GM23338 (cell line): Measurements from ENCODE around the gene PWWP3B. TPM values are rescaled to one million over a fixed set of nuclear protein-coding genes. Genes with fewer than 3 reads are reported as not detected.

Experiments used
- ATAC-seq: fragments of 200-7000 bp; cut with Tn5 transposase; 3 replicates; pipeline ENCODE4 v1.9.1; 2020
- DNase-seq: peaks from one replicate; pipeline ENCODE4 v3.0.0-alpha.2; 2015; ENCODE audit warnings: low spot score
- H2AFZ ChIP-seq: fragments of 200-600 bp; sonication (generic); 2 replicates; pipeline ENCODE4 v1.8.0; 2016; ENCODE audit warnings: antibody characterized with exemption, mild to moderate bottlenecking, moderate library complexity
- H3F3A ChIP-seq: fragments of 200-600 bp; sonication (generic); replicated peaks from 2 replicates; pipeline ENCODE4 v1.8.0; 2017; ENCODE audit warnings: antibody characterized with exemption, mixed run types, low read depth
- H3K27ac ChIP-seq: fragments of 200-600 bp; sonication (generic); 2 replicates; pipeline ENCODE4 v1.6.1; 2016; ENCODE audit warnings: low read depth
- H3K27me3 ChIP-seq: fragments of 200-600 bp; sonication (generic); 2 replicates; pipeline ENCODE4 v1.8.0; 2016; ENCODE audit warnings: mild to moderate bottlenecking, mixed run types, moderate library complexity; ENCODE audit not compliant: insufficient read depth
- H3K36me3 ChIP-seq: fragments of 200-600 bp; sonication (generic); 2 replicates; pipeline ENCODE4 v1.8.0; 2016; ENCODE audit warnings: mild to moderate bottlenecking; ENCODE audit not compliant: insufficient read depth
- H3K4me1 ChIP-seq: fragments of 200-600 bp; sonication (generic); 2 replicates; pipeline ENCODE4 v1.8.0; 2016; ENCODE audit warnings: mild to moderate bottlenecking, moderate library complexity; ENCODE audit not compliant: insufficient read depth
- H3K4me2 ChIP-seq: fragments of 200-600 bp; sonication (generic); 2 replicates; pipeline ENCODE4 v1.7.1; 2017; ENCODE audit warnings: mixed run types
- H3K4me3 ChIP-seq: fragments of 200-600 bp; sonication (generic); 2 replicates; pipeline ENCODE4 v1.6.1; 2016; ENCODE audit warnings: mixed run types
- H3K79me2 ChIP-seq: fragments of 200-600 bp; sonication (generic); replicated peaks from 2 replicates; pipeline ENCODE4 v1.8.0; 2017; ENCODE audit warnings: mild to moderate bottlenecking; ENCODE audit not compliant: insufficient read depth
- H3K9me2 ChIP-seq: fragments of 200-600 bp; sonication (generic); 2 replicates; pipeline ENCODE4 v1.8.0; 2017; ENCODE audit not compliant: insufficient read depth
- H4K20me1 ChIP-seq: fragments of 200-600 bp; sonication (generic); replicated peaks from 2 replicates; pipeline ENCODE4 v1.8.0; 2017; ENCODE audit warnings: mild to moderate bottlenecking; ENCODE audit not compliant: insufficient read depth
- H3K27ac Mint-ChIP-seq: 2 replicates; pipeline ENCODE4 v1.8.0; 2020; ENCODE audit warnings: inconsistent platforms, mild to moderate bottlenecking, moderate library complexity, mixed read lengths
- H3K27me3 Mint-ChIP-seq: 3 replicates; pipeline ENCODE4 v1.8.0; 2022; ENCODE audit warnings: low read depth, mild to moderate bottlenecking, moderate library complexity, mixed read lengths, inconsistent platforms; ENCODE audit not compliant: insufficient read depth, poor library complexity
- H3K36me3 Mint-ChIP-seq: 3 replicates; pipeline ENCODE4 v1.8.0; 2021; ENCODE audit warnings: low read depth, mild to moderate bottlenecking, inconsistent platforms, moderate library complexity, mixed read lengths
- H3K4me1 Mint-ChIP-seq: 3 replicates; pipeline ENCODE4 v1.8.0; 2020; ENCODE audit warnings: mild to moderate bottlenecking, inconsistent platforms, mixed read lengths
- H3K4me3 Mint-ChIP-seq: 3 replicates; pipeline ENCODE4 v1.8.0; 2021; ENCODE audit warnings: moderate library complexity, mild to moderate bottlenecking, inconsistent platforms, mixed read lengths
- H3K9me3 Mint-ChIP-seq: 3 replicates; pipeline ENCODE4 v1.8.0; 2020; ENCODE audit warnings: moderate library complexity, mild to moderate bottlenecking, inconsistent platforms, mixed read lengths
- CREB1 ChIP-seq: fragments of 250-450 bp; sonication (Bioruptor Pico); IDR thresholded peaks from 2 replicates; pipeline ENCODE4 v1.5.0; 2020; ENCODE audit warnings: low read depth, mild to moderate bottlenecking, moderate library complexity
- CTCF ChIP-seq, 2 experiments: fragments of 200-600 bp in 1 of 2; sonication (generic) in 1 of 2; conservative IDR thresholded peaks; 2 replicates each; pipeline versions ENCODE4 v1.5.1 to v1.6.1; 2016 to 2017; ENCODE audit warnings: antibody characterized with exemption in 2 of 2, low read depth in 2 of 2, mild to moderate bottlenecking in 2 of 2, moderate library complexity in 1 of 2
- ETS1 ChIP-seq: IDR thresholded peaks from 2 replicates; pipeline ENCODE4 v1.6.1; 2016; ENCODE audit warnings: antibody characterized with exemption
- EZH2 ChIP-seq: fragments of 200-600 bp; sonication (generic); IDR thresholded peaks from one replicate; pipeline ENCODE4 v1.8.0; 2017; ENCODE audit warnings: antibody characterized with exemption, mild to moderate bottlenecking, low read depth; ENCODE audit not compliant: unreplicated experiment
- EZH2phosphoT487 ChIP-seq: fragments of 200-600 bp; sonication (generic); IDR thresholded peaks from one replicate; pipeline ENCODE4 v1.8.1; 2018; ENCODE audit warnings: antibody characterized with exemption; ENCODE audit not compliant: unreplicated experiment
- JUNB ChIP-seq: IDR thresholded peaks from one replicate; pipeline ENCODE4 v1.6.1; 2016; ENCODE audit warnings: antibody characterized with exemption; ENCODE audit not compliant: unreplicated experiment
- NANOG ChIP-seq: IDR thresholded peaks from 2 replicates; pipeline ENCODE4 v1.6.1; 2016; ENCODE audit warnings: antibody characterized with exemption, borderline replicate concordance
- POLR2AphosphoS5 ChIP-seq: IDR thresholded peaks from 2 replicates; pipeline ENCODE4 v1.6.1; 2016; ENCODE audit warnings: antibody characterized with exemption, low read depth
- REST ChIP-seq: IDR thresholded peaks from one replicate; pipeline ENCODE4 v1.6.1; 2018; ENCODE audit warnings: antibody characterized with exemption; ENCODE audit not compliant: unreplicated experiment
- STAT1 ChIP-seq: IDR thresholded peaks from one replicate; pipeline ENCODE4 v1.6.1; 2016; ENCODE audit warnings: antibody characterized with exemption; ENCODE audit not compliant: unreplicated experiment
- ZNF114 ChIP-seq: fragments of 250-450 bp; sonication (Bioruptor Pico); IDR thresholded peaks from 2 replicates; pipeline ENCODE4 v1.5.0; 2020; ENCODE audit warnings: mild to moderate bottlenecking, moderate library complexity
- ZNF331 ChIP-seq: fragments of 250-450 bp; sonication (Bioruptor Pico); IDR thresholded peaks from 2 replicates; pipeline ENCODE4 v1.5.0; 2020; ENCODE audit warnings: low read depth, mild to moderate bottlenecking, moderate library complexity
- polyA plus RNA-seq: library from polyadenylated mRNA; unstranded; fragments of >200 nt; fragmentation: Nextera tagmentation; extraction: Ambion mirVana; gene quantifications from 2 replicates; pipeline ENCODE4 v1.2.1, GENCODE V29; 2016
- total RNA-seq: library from RNA; depleted of rRNA; stranded (reverse); fragments of >200 nt; shearing (Covaris generic); gene quantifications from 2 replicates; pipeline ENCODE4 v1.2.3, GENCODE V29; 2014

Gene PWWP3B
- total and polyA plus RNA-seq, 2 experiments from 2014 or later: 0.84 to 1.1 TPM

GRCh38 chrX:106201502-106202178, 33.5 kb downstream of the PWWP3B start:
- 0 out of 2 replicates have a peak overlapping the region, but pooled peaks have one; percentile 30 for H3K4me3 ChIP-seq
- peaks cover 6% of the 10 kb centered on the region for H3K36me3 Mint-ChIP-seq
- peak; percentile 76 for ATAC-seq
- peaks cover 47% of the 10 kb centered on the region for H3K9me3 Mint-ChIP-seq
- H4K20me1 ChIP-seq: no peaks in the 10 kb centered on the region
- H3K4me3 Mint-ChIP-seq: no peak overlapping the region
- no peak for TF ChIP-seq EZH2
- no peak for TF ChIP-seq POLR2AphosphoS5
- no peak for TF ChIP-seq NANOG
- no peak for TF ChIP-seq ETS1
- 0 out of 4 replicates have a peak, but pooled peaks have one; percentile 8 to 13 for TF ChIP-seq CTCF (conservative IDR thresholded peaks at IDR 0.05; ENCODE audit: low read depth in 2 of 2)
- no peak for TF ChIP-seq CREB1 (CRISPR knock-in tag)
- no peak for TF ChIP-seq JUNB
- TF ChIP-seq ZNF331 (CRISPR knock-in tag): no peak
- no peak for TF ChIP-seq EZH2phosphoT487
- no peaks in the 10 kb centered on the region for H3K9me2 ChIP-seq
- no peaks in the 10 kb centered on the region for H3F3A ChIP-seq
- no peak overlapping the region for H3K27ac ChIP-seq
- no peaks in the 10 kb centered on the region for H3K79me2 ChIP-seq
- H3K27ac Mint-ChIP-seq: no peak overlapping the region
- no peaks in the 10 kb centered on the region for H3K27me3 ChIP-seq
- peak overlapping the region; percentile 83; the same call in 1 of the 2 replicates for H2AFZ ChIP-seq
- peak; percentile 64 for DNase-seq
- no peak overlapping the region; the same call in 1 of the 2 replicates for H3K4me2 ChIP-seq
- no peaks in the 10 kb centered on the region; the same call in 2 of the 3 replicates for H3K4me1 Mint-ChIP-seq
- H3K4me1 ChIP-seq: peaks cover 10% of the 10 kb centered on the region
- no peaks in the 10 kb centered on the region for H3K27me3 Mint-ChIP-seq
- H3K36me3 ChIP-seq: no peaks in the 10 kb centered on the region

- no peak overlapping the region for H2AFZ ChIP-seq
- H3K9me2 ChIP-seq: no peaks in the 10 kb centered on the region
- peaks cover 10% of the 10 kb centered on the region for H3K4me1 ChIP-seq
- DNase-seq (no peak), ATAC-seq (no peak)
- H4K20me1 ChIP-seq: no peaks in the 10 kb centered on the region
- H3K9me3 Mint-ChIP-seq: peaks cover 35% of the 10 kb centered on the region
- no peaks in the 10 kb centered on the region for H3K79me2 ChIP-seq
- H3K4me1 Mint-ChIP-seq: no peaks in the 10 kb centered on the region; the same call in 2 of the 3 replicates
- no peak overlapping the region for H3K27ac ChIP-seq
- no peak overlapping the region for H3K4me3 Mint-ChIP-seq
- H3K4me3 ChIP-seq: no peak overlapping the region
- no peaks in the 10 kb centered on the region for H3K27me3 ChIP-seq
- H3K36me3 ChIP-seq: no peaks in the 10 kb centered on the region
- peaks cover 4% of the 10 kb centered on the region; the same call in 1 of the 3 replicates for H3K36me3 Mint-ChIP-seq
- no peak overlapping the region for H3K27ac Mint-ChIP-seq
- no peak overlapping the region for H3K4me2 ChIP-seq
- no peaks in the 10 kb centered on the region for H3F3A ChIP-seq
- no peaks in the 10 kb centered on the region for H3K27me3 Mint-ChIP-seq
- TF ChIP-seq ZNF114 (CRISPR knock-in tag) (no peak), ZNF331 (CRISPR knock-in tag) (no peak), STAT1 (no peak), REST (no peak), POLR2AphosphoS5 (no peak), ETS1 (no peak), EZH2phosphoT487 (no peak), CREB1 (CRISPR knock-in tag) (no peak), CTCF (conservative IDR thresholded peaks at IDR 0.05; ENCODE audit: low read depth in 2 of 2) (no peak; a peak in 2 of 4 replicates), JUNB (no peak), EZH2 (no peak), NANOG (no peak)
Observed at GRCh38 chrX:106203315-106203714, 35.2 kb downstream of the PWWP3B start.
